HG03558 (cell line): ENCODE results near the gene RTL10.

Experiments used
- ATAC-seq: cut with Tn5 transposase; IDR thresholded peaks from one replicate; pipeline ENCODE4 v1.9.1; 2021; ENCODE audit warnings: moderate number of reproducible peaks; ENCODE audit not compliant: unreplicated experiment; ENCODE audit errors: extremely low read depth

RTL10 gene

GRCh38 chr22:19815093-19815822 lies 39.4 kb downstream of the RTL10 start:
- no peak for ATAC-seq

DNA sequence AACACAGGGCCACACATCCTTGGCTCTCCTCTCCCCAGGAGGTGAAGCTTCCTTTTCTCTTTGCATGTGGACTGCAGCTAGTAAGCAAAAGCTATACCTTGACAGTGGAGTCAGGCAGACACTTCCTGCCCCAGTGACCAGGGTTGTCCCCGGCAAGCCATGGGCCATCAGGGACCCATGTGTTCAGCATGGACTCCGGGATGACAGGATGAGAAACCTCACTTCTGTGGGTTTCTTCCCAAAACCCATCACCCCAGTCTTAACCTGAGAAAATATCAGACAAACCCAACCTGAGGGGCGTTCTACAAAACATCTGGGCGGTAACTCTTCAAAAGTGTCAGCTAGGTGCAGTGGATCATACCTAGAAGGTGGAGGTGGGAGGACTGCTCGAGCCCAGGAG lies 40.2 kb downstream of the RTL10 start:
- no peak for ATAC-seq

- no peak for ATAC-seq
Observed at GRCh38 chr22:19812910-19813309, 41.8 kb downstream of the RTL10 start.

DNA sequence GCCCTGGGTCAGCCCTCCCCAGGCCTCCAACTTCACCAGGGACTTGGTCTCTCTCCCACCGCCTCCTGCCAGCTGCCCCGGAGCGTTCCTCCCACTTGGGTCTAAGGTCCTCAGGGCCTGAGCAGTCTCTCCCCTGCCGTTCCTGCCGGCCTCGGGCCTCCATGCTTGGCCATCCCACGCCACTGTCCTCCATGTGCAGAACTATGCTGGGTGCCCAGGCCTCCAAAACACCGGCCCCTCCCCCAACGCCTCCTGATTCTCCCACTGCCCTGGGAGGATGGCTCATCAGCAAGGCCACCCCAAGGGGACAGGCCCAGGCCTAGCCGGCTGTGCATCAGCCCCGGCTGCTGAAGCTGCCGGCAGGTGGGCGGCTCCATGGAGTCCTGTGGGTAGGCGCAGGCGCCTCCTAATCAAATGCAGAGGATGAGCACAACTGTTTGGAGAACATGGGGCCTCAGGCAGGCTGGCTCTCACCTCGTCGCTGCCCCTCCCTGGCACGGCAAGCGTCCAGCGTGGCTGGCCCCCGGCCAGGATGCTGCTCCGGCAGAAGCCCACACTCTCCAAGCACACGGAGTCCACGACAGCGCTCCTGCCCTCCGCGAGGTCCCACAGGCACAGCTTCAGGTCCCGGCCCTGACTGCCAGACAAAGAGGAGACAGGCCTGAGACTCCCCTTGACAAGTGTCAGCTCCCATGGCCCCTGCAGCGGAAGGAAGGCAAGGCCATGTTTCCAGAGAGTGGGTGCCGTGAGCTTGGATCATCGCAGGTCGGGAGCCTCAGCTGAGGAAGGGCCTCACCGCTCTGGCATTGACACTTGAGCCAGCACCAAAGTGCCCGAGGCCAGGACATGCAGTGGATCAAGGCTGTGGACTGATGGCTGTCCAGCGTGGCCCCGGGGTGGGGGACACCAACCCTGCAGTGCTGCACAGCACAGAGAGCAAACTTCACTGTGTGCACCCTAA lies 42.6 kb downstream of the RTL10 start:
- no peak for ATAC-seq

- ATAC-seq = no peak
Observed at GRCh38 chr22:19811211-19811621, 43.5 kb downstream of the RTL10 start.

DNA sequence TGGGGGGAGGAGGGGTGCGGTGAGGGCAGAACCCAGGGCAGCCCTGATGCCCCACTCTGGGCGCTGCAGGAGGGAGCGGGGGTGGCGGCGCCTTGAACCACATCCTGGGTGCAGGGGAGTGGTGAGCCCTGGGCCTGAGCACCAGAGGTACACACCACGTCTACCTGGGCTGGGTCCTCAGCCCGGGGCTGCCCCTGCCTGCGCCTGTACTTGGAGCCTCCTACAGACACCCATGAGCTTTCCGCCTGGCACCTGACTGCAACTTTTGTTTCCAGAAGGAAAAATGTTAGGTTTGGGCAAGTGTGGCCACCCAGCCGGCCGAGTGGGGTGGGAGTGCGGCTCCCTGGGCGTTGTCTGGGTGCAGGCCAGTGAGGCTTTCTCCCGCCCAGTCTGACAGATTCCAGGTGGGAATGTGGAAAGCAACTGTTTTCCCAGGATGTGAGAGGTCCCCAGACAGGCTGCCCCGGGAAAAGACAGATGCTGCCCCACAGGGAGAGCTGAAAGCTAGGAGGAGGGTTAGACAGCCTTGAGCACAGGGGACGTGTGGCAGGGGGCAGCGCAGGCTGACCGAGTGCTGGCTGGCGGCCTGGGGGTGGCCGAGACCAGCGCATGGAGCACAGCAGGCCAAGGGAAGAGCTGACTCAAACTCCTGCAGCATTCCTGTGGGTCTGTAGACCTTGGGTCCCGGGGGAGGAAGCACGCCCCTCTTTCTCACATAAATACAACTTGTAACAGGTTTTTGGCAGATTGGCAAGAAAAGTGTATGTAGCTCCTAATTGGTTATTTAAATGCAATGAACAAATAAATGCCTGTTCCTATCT lies 44.1 kb downstream of the RTL10 start:
- ATAC-seq = no peak

GRCh38 chr22:19809741-19810140 lies 44.9 kb downstream of the RTL10 start:
- ATAC-seq = no peak

- no peak for ATAC-seq
Observed at GRCh38 chr22:19808873-19809478, 45.7 kb downstream of the RTL10 start.

DNA sequence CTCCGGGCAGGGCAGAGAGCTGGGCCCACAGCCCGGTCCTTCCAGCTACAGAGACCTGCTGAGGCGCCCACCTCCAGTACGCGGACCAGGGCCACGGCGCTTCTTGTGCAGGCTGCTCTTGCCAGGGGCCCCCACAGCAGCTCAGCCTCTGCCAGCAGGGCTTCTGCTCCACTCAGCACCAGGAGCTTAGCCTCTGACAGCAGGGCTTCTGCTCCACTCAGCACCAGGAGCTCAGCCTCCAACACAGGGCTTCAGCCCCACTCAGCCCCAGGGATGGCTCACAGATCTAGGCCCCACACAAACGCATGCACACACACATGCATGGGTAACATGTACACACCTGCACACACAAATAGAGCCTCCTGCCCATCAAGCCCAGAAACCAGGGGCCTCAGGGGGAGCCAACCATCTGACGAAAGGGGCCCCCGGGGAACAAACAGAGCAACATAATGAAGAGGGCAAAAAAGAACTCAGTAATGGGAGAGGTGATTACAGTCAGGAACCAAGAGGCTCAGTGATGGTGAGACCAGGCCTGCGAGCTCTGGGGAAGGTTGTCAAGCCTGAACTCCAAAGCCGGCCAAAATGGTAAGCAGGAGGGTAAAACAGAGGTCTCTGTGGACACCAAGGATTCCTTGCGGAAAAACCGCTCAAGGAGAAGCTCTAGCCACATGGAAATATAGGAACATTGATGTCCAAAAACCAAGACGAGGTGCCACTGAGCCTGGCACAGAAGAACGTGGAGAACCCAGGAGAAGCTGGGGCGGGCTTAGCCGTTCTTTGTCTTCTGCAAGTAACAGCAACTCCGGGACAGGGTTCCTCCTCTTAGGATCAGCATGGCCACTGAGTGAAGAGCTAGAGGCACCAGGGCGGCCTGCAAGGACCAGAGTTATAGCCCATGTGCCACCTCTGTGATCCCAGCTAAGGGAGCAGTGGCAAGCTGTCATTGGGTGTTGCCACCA lies 46.5 kb downstream of the RTL10 start:
- no peak for ATAC-seq

DNA sequence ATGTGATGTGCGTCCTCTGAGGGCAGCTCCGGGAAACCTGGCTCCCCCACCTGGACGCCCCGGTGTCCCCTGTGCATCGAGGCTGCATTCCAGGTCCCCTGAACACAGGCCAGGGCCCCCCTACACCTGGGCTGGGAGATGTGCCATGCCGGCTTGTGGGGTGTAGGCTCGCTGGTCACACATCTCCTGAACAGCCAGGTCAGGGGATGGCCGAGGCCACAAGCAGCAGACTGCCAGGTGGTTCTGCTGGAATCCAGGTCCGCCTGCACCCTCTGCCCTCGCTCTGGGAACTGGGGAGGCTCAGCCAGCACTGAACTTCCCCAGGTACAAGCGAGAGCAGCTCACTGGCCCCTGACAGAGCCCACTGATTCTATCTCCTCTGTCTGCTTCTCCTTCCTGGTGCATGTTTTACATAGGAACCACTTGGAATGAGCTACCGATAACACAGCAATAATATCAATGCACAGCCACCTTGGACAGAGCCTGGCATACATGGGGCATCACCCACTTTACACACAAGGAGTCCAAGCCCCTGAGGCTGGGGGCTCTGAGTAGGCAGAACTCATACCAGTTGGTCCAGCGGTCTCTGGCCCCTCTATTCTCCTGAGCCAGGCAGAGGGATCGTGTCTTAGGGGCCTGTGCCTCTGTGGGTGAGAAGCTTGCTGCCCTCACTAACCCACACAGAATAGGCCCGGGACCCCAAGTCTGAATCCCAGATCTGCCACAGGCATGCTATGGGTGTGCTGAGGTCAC lies 47.3 kb downstream of the RTL10 start:
- no peak for ATAC-seq

GRCh38 chr22:19806213-19807160 lies 48.2 kb downstream of the RTL10 start:
- no peak for ATAC-seq

DNA sequence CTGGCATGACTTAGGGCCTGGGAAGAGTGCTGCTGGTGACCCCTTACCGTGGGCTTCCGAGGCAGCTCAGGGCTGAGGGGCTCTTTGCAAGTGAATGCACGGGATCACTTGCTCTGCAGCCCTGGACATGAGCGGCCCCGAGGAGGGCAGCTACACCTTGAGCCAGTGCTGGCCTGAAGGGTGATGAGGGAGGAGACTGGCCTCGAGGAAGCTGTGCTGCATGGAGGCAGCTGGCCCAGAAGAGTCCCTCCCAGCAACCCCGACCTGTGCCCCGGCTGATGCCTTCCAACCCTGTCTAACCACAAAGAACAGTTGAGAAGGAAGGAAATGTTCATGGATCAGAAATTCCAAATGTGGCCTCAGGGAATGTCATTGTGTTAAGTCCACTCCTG lies 48.9 kb downstream of the RTL10 start:
- ATAC-seq = no peak
